Stomach (tissue), 9 donors: Measurements from ENCODE around the gene MAP3K14. TPM values are rescaled to one million over a fixed set of nuclear protein-coding genes. Genes with fewer than 3 reads are reported as not detected.

Experiments
- DNase-seq, 2 donors: peaks; one replicate each; pipeline versions ENCODE4 v3.0.0 to v3.0.0-alpha.2; 2013 to 2019
- H3K27ac ChIP-seq, 5 donors: fragments of 200-600 bp in 4 of 5; sonication (generic) in 4 of 5; one replicate each; pipeline ENCODE4 v1.5.1; 2013 to 2019; ENCODE audit warnings: mild to moderate bottlenecking in 1 of 5, moderate library complexity in 1 of 5
- H3K27me3 ChIP-seq, 3 donors: fragments of 200-600 bp; sonication (generic); one replicate each; pipeline ENCODE4 v1.5.1; 2017 to 2019; ENCODE audit warnings: mixed run types in 1 of 3
- H3K36me3 ChIP-seq, 4 donors: fragments of 200-600 bp; sonication (generic); 1 replicate in 3 of 4; 2 replicates in 1 of 4; pipeline ENCODE4 v1.5.1; 2016 to 2019
- H3K4me1 ChIP-seq, 4 donors: fragments of 200-600 bp; sonication (generic); one replicate each; pipeline ENCODE4 v1.5.1; 2016 to 2019
- H3K4me3 ChIP-seq, 4 donors: fragments of 200-600 bp; sonication (generic) in 3 of 4; one replicate each; pipeline ENCODE4 v1.5.1; 2016 to 2019; ENCODE audit warnings: mild to moderate bottlenecking in 1 of 4
- H3K9me3 ChIP-seq, 4 donors: fragments of 200-600 bp; sonication (generic); one replicate each; pipeline ENCODE4 v1.5.1; 2016 to 2019
- CTCF ChIP-seq, 7 experiments: fragments of 450-650 bp in 4 of 7; fragments of 200-600 bp in 3 of 7; sonication (generic) in 3 of 7; IDR thresholded peaks; one replicate each; pipeline ENCODE4 v1.5.1; 2016 to 2019; ENCODE audit warnings: antibody characterized with exemption in 7 of 7, control low read depth in 2 of 7, mild to moderate bottlenecking in 1 of 7
- EP300 ChIP-seq: sonication (generic); formaldehyde crosslinking; IDR thresholded peaks from one replicate; pipeline ENCODE4 v1.6.1; 2017; ENCODE audit warnings: antibody characterized with exemption
- POLR2A ChIP-seq, 4 donors: fragments of 450-650 bp; IDR thresholded peaks; one replicate each; pipeline ENCODE4 v1.6.1; 2016; ENCODE audit warnings: antibody characterized with exemption in 4 of 4, control low read depth in 2 of 4, mild to moderate bottlenecking in 1 of 4, moderate library complexity in 1 of 4
- POLR2AphosphoS5 ChIP-seq, 3 donors: sonication (generic); formaldehyde crosslinking; IDR thresholded peaks; one replicate each; pipeline ENCODE4 v1.6.1; 2016; ENCODE audit warnings: antibody characterized with exemption in 3 of 3
- WGBS, 5 donors: extraction: QIAGEN DNeasy Blood & Tissue Kit in 3 of 5; methylation state at CpG; one replicate each; pipeline versions ENCODE4 v1.1.5 to v1.1.7; 2013 to 2018; 5-methylcytosine and 5-hydroxymethylcytosine counted together
- intact Hi-C: fragments of 100-400 bp; cut with DNase I; formaldehyde crosslinking; loops from one replicate; pipeline ENCODE4 v1.15.1; 2023; ENCODE audit warnings: low total_unique reads
- polyA plus RNA-seq, 3 donors: library from polyadenylated mRNA; stranded (reverse); fragments of 200-250 nt; gene quantifications; one replicate each; pipeline ENCODE4 v1.2.3, GENCODE V29; 2013
- total RNA-seq, 5 donors: library from RNA; depleted of rRNA; stranded (reverse); fragments of >200 nt; gene quantifications; one replicate each; pipeline versions ENCODE4 v1.1.0 to v1.2.3, GENCODE V29; 2014 to 2016
- donor health status: healthy with polysubstance abuse.
- donor health status: Bipolar disorder and iron deficiency.
- donor health status: healthy.

Gene MAP3K14
- total and polyA plus RNA-seq, 8 donors = 1.2 to 17.7 (median 8.1) TPM

GRCh38 chr17:45227101-45227925 is 89.5 kb downstream of the MAP3K14 start:
- DNase-seq = no peak
- intact Hi-C loops = no loop called here
- peaks cover 27 to 68% (median 55%) of the 10 kb centered on the region in 4 donors for H3K4me1 ChIP-seq
- H3K9me3 ChIP-seq = no peaks in the 10 kb centered on the region
- H3K27ac ChIP-seq = peak overlapping the region; percentile 30 to 93 (median 85)
- 52 to 78% (median 61%) methylated on average over 7 to 8 of the region's 8 CpGs for WGBS, 5 donors
- TF ChIP-seq POLR2A (IDR thresholded peaks at IDR 0.05) (no peak), POLR2AphosphoS5 (IDR thresholded peaks at IDR 0.05) (no peak), EP300 (no peak), CTCF (IDR thresholded peaks at IDR 0.05) (no peak)
- H3K4me3 ChIP-seq = peak overlapping the region; percentile 3 to 79 (median 45)
- H3K36me3 ChIP-seq = no peaks in the 10 kb centered on the region
- H3K27me3 ChIP-seq = peaks cover 0 to 9% (median 1%) of the 10 kb centered on the region in 3 donors

- DNase-seq = no peak
- no peaks in the 10 kb centered on the region for H3K9me3 ChIP-seq
- peak overlapping the region; percentile 30 to 93 (median 85) for H3K27ac ChIP-seq
- WGBS, 5 donors = 63 to 78% (median 70%) methylated on average over 3 of the region's 3 CpGs
- intact Hi-C loops = no loop called here
- peaks cover 0 to 16% (median 7%) of the 10 kb centered on the region in 3 donors for H3K27me3 ChIP-seq
- peak overlapping the region; percentile 3 to 79 (median 45) for H3K4me3 ChIP-seq
- no peaks in the 10 kb centered on the region for H3K36me3 ChIP-seq
- peaks cover 33 to 67% (median 54%) of the 10 kb centered on the region in 4 donors for H3K4me1 ChIP-seq
- TF ChIP-seq EP300 = no peak
- no peak for TF ChIP-seq POLR2AphosphoS5 (IDR thresholded peaks at IDR 0.05)
- no peak for TF ChIP-seq POLR2A (IDR thresholded peaks at IDR 0.05)
- TF ChIP-seq CTCF (IDR thresholded peaks at IDR 0.05) = no peak
Measured at GRCh38 chr17:45226576-45226975, 90.2 kb downstream of the MAP3K14 start.

GRCh38 chr17:45225964-45226530 is 90.8 kb downstream of the MAP3K14 start:
- WGBS, 5 donors = 61 to 74% (median 72%) methylated on average over 10 to 11 of the region's 11 CpGs
- peak; percentile 80 to 88 for DNase-seq
- TF ChIP-seq POLR2A (IDR thresholded peaks at IDR 0.05) = no peak
- TF ChIP-seq POLR2AphosphoS5 (IDR thresholded peaks at IDR 0.05) = peak in 2 of 3 donors; percentile 36 to 74
- peak overlapping the region; percentile 14 to 93 (median 85) for H3K27ac ChIP-seq
- H3K36me3 ChIP-seq = no peaks in the 10 kb centered on the region
- H3K9me3 ChIP-seq = no peaks in the 10 kb centered on the region
- peaks cover 0 to 22% (median 10%) of the 10 kb centered on the region in 3 donors for H3K27me3 ChIP-seq
- intact Hi-C loops = no loop called here
- H3K4me3 ChIP-seq = peak overlapping the region in 3 of 4 donors; percentile 23 to 79 (median 62)
- peaks cover 37 to 67% (median 53%) of the 10 kb centered on the region in 4 donors for H3K4me1 ChIP-seq

GRCh38 chr17:45225051-45225700 is 91.6 kb downstream of the MAP3K14 start:
- no peak for TF ChIP-seq EP300
- TF ChIP-seq POLR2A (IDR thresholded peaks at IDR 0.05) = no peak
- TF ChIP-seq POLR2AphosphoS5 (IDR thresholded peaks at IDR 0.05) = no peak
- Histone ChIP-seq H3K27me3 (peaks cover 0 to 29% (median 10%) of the 10 kb centered on the region in 3 donors), H3K27ac (peak overlapping the region; percentile 42 to 93 (median 85)), H3K4me1 (peaks cover 38 to 67% (median 53%) of the 10 kb centered on the region in 4 donors), H3K9me3 (no peaks in the 10 kb centered on the region), H3K4me3 (peak overlapping the region in 3 of 4 donors; percentile 23 to 79 (median 62)), H3K36me3 (no peaks in the 10 kb centered on the region)
- 56 to 74% (median 70%) methylated on average over 3 to 7 of the region's 7 CpGs for WGBS, 5 donors
- intact Hi-C loops = no loop called here
- no peak for DNase-seq

GRCh38 chr17:45224671-45225050 is 92.2 kb downstream of the MAP3K14 start:
- Histone ChIP-seq H3K27me3 (peaks cover 0 to 29% (median 10%) of the 10 kb centered on the region in 3 donors), H3K4me3 (peak overlapping the region in 3 of 4 donors; percentile 7 to 79 (median 62)), H3K9me3 (no peaks in the 10 kb centered on the region), H3K27ac (peak overlapping the region; percentile 42 to 93 (median 85)), H3K4me1 (peaks cover 38 to 67% (median 48%) of the 10 kb centered on the region in 4 donors), H3K36me3 (no peaks in the 10 kb centered on the region)
- no peak for TF ChIP-seq POLR2A (IDR thresholded peaks at IDR 0.05)
- no peak for TF ChIP-seq CTCF (IDR thresholded peaks at IDR 0.05)
- no peak for TF ChIP-seq POLR2AphosphoS5 (IDR thresholded peaks at IDR 0.05)
- no peak for TF ChIP-seq EP300
- 63 to 89% (median 84%) methylated on average over 7 to 9 of the region's 9 CpGs for WGBS, 5 donors
- intact Hi-C loops = loop anchor here (5.0 kb wide), 1 partner anchor 163 kb away; no protein-coding TSS in a partner anchor
- DNase-seq = no peak
